Small intestine (tissue), 7 donors: ENCODE measurements around the gene TMTC3. TPM values are rescaled to one million over a fixed set of nuclear protein-coding genes. Genes with fewer than 3 reads are reported as not detected.
"Not testable (repeated sequence)": the region's sequence is repeated elsewhere in the genome, so short reads cannot be mapped to it uniquely, and the experiment has no call there.

Source experiments
- DNase-seq, 2 donors: peaks; one replicate each; pipeline versions ENCODE4 v3.0.0 to v3.0.0-alpha.2; 2013
- FAIRE-seq: peaks from 2 replicates; lab custom pipeline; 2012; peaks lifted over from hg19 to GRCh38; lab: Jason Lieb, UNC
- H3K27ac ChIP-seq, 3 donors: one replicate each; pipeline ENCODE4 v1.5.1; 2013; ENCODE audit warnings: low read length in 2 of 3, mild to moderate bottlenecking in 2 of 3, control low read depth in 1 of 3, inconsistent platforms in 1 of 3, low read depth in 1 of 3, moderate library complexity in 1 of 3
- H3K27me3 ChIP-seq, 3 donors: one replicate each; pipeline ENCODE4 v1.6.1; 2013; ENCODE audit warnings: low read length in 3 of 3, inconsistent platforms in 1 of 3; ENCODE audit not compliant: control insufficient read depth in 3 of 3, insufficient read depth in 3 of 3
- H3K36me3 ChIP-seq, 3 donors: one replicate each; pipeline ENCODE4 v1.6.1; 2013; ENCODE audit warnings: low read length in 3 of 3, inconsistent platforms in 1 of 3, low read depth in 1 of 3, mild to moderate bottlenecking in 1 of 3, moderate library complexity in 1 of 3; ENCODE audit not compliant: control insufficient read depth in 3 of 3, insufficient read depth in 2 of 3
- H3K4me1 ChIP-seq, 3 donors: one replicate each; pipeline ENCODE4 v1.6.1; 2013; ENCODE audit warnings: low read length in 2 of 3, inconsistent platforms in 1 of 3, low read depth in 1 of 3, mild to moderate bottlenecking in 1 of 3, moderate library complexity in 1 of 3; ENCODE audit not compliant: control insufficient read depth in 3 of 3, insufficient read depth in 2 of 3
- H3K4me3 ChIP-seq, 3 donors: one replicate each; pipeline ENCODE4 v1.5.1; 2013; ENCODE audit warnings: low read length in 3 of 3, control low read depth in 1 of 3, inconsistent platforms in 1 of 3, low read depth in 1 of 3, mild to moderate bottlenecking in 1 of 3, moderate library complexity in 1 of 3
- H3K9me3 ChIP-seq, 2 donors: one replicate each; pipeline ENCODE4 v1.6.1; 2013; ENCODE audit warnings: low read depth in 1 of 2, low read length in 1 of 2; ENCODE audit not compliant: control insufficient read depth in 2 of 2, insufficient read depth in 1 of 2
- WGBS, 3 donors: extraction: QIAGEN DNeasy Blood & Tissue Kit; methylation state at CpG; one replicate each; pipeline ENCODE4 v1.1.7; 2013; 5-methylcytosine and 5-hydroxymethylcytosine counted together
- polyA plus RNA-seq, 4 donors: library from polyadenylated mRNA; stranded (reverse) in 3 of 4; unstranded in 1 of 4; fragments of 200-250 nt in 3 of 4; fragments of 120-200 nt in 1 of 4; gene quantifications; one replicate each; pipeline versions ENCODE4 v1.2.1 to v1.2.3, GENCODE V29; 2013
- donor health status: healthy with polysubstance abuse.
- donor health status: control.
- donor health status: control.
- donor health status: Bipolar disorder and iron deficiency.
- donor health status: healthy.

Gene TMTC3
- polyA plus RNA-seq, 4 donors: 1.9 to 15.1 (median 3.3) TPM

- no peaks in the 10 kb centered on the region for H3K36me3 ChIP-seq
- DNase-seq (no peak), FAIRE-seq (no peak)
- H3K9me3 ChIP-seq: peaks cover 2 to 49% of the 10 kb centered on the region in 2 donors
- H3K27ac ChIP-seq: no peak overlapping the region
- no peaks in the 10 kb centered on the region for H3K27me3 ChIP-seq
- WGBS, 3 donors: 65 to 91% (median 81%) methylated on average over 4 of the region's 4 CpGs
- peaks cover 0 to 11% (median 0%) of the 10 kb centered on the region in 3 donors for H3K4me1 ChIP-seq
- no peak overlapping the region for H3K4me3 ChIP-seq
These were observed 66.0 kb downstream of the TMTC3 start for GRCh38 chr12:88207921-88208620.

- H3K4me1 ChIP-seq: peaks cover 0 to 11% (median 0%) of the 10 kb centered on the region in 3 donors
- WGBS, 3 donors: 72 to 78% (median 75%) methylated on average over 1 of the region's 1 CpG
- no peak for FAIRE-seq
- no peak overlapping the region for H3K4me3 ChIP-seq
- H3K27ac ChIP-seq: no peak overlapping the region
- H3K9me3 ChIP-seq: peaks cover 2 to 46% of the 10 kb centered on the region in 2 donors
- no peaks in the 10 kb centered on the region for H3K27me3 ChIP-seq
- no peak for DNase-seq
- no peaks in the 10 kb centered on the region for H3K36me3 ChIP-seq
These were observed 66.6 kb downstream of the TMTC3 start for GRCh38 chr12:88208661-88209060.

- H3K4me3 ChIP-seq, FAIRE-seq, H3K27ac ChIP-seq, DNase-seq, H3K36me3 ChIP-seq, H3K27me3 ChIP-seq: not testable (repeated sequence)
- H3K9me3 ChIP-seq: peaks cover 2 to 36% of the 10 kb centered on the region in 2 donors
- H3K4me1 ChIP-seq: peaks cover 0 to 11% (median 0%) of the 10 kb centered on the region in 3 donors
- 93 to 100% (median 100%) methylated on average over 1 of the region's 1 CpG for whole genome bisulfite sequencing, 3 donors
These were observed 68.2 kb downstream of the TMTC3 start for GRCh38 chr12:88210311-88210710.

- H3K9me3 ChIP-seq: peaks cover 0 to 5% of the 10 kb centered on the region in 2 donors
- DNase-seq (no peak), FAIRE-seq (no peak)
- H3K27me3 ChIP-seq: no peaks in the 10 kb centered on the region
- H3K4me1 ChIP-seq: no peaks in the 10 kb centered on the region
- H3K36me3 ChIP-seq: no peaks in the 10 kb centered on the region
- H3K27ac ChIP-seq: no peak overlapping the region
- no peak overlapping the region for H3K4me3 ChIP-seq
These were observed 76.2 kb downstream of the TMTC3 start for GRCh38 chr12:88218293-88218692.

GRCh38 chr12:88219861-88220260, 77.8 kb downstream of the TMTC3 start:
- FAIRE-seq: no peak
- Histone ChIP-seq H3K4me1 (no peaks in the 10 kb centered on the region), H3K27me3 (no peaks in the 10 kb centered on the region), H3K27ac (no peak overlapping the region), H3K4me3 (no peak overlapping the region), H3K36me3 (no peaks in the 10 kb centered on the region), H3K9me3 (peaks cover 0 to 5% of the 10 kb centered on the region in 2 donors)
- DNase-seq: no peak

- no peaks in the 10 kb centered on the region for H3K4me1 ChIP-seq
- peaks cover 0 to 3% of the 10 kb centered on the region in 2 donors for H3K9me3 ChIP-seq
- H3K4me3 ChIP-seq: no peak overlapping the region
- H3K27me3 ChIP-seq: no peaks in the 10 kb centered on the region
- no peak for FAIRE-seq
- H3K36me3 ChIP-seq: no peaks in the 10 kb centered on the region
- DNase-seq: no peak
- H3K27ac ChIP-seq: no peak overlapping the region
These were observed 81.4 kb downstream of the TMTC3 start for GRCh38 chr12:88223519-88223918.

GRCh38 chr12:88225776-88226175, 83.7 kb downstream of the TMTC3 start:
- no peak overlapping the region for H3K27ac ChIP-seq

GRCh38 chr12:88227263-88227662, 85.2 kb downstream of the TMTC3 start:
- Histone ChIP-seq H3K27me3 (no peaks in the 10 kb centered on the region), H3K27ac (no peak overlapping the region), H3K9me3 (peaks cover 0 to 1% of the 10 kb centered on the region in 2 donors), H3K36me3 (no peaks in the 10 kb centered on the region), H3K4me3 (no peak overlapping the region), H3K4me1 (no peaks in the 10 kb centered on the region)
- 72 to 79% (median 74%) methylated on average over 7 of the region's 7 CpGs for WGBS, 3 donors
- FAIRE-seq (no peak), DNase-seq (no peak)

More at GRCh38 chr12:88225776-88226175, 83.7 kb downstream of the TMTC3 start:
- Histone ChIP-seq H3K4me1 (no peaks in the 10 kb centered on the region), H3K4me3 (no peak overlapping the region), H3K36me3 (no peaks in the 10 kb centered on the region), H3K9me3 (peaks cover 0 to 3% of the 10 kb centered on the region in 2 donors), H3K27me3 (no peaks in the 10 kb centered on the region)
- FAIRE-seq (no peak), DNase-seq (no peak)

GRCh38 chr12:88227871-88228270, 85.8 kb downstream of the TMTC3 start:
- FAIRE-seq: no peak
- H3K4me3 ChIP-seq: no peak overlapping the region
- WGBS, 3 donors: 90 to 93% (median 91%) methylated on average over 12 of the region's 12 CpGs

More at GRCh38 chr12:88227871-88228270, 85.8 kb downstream of the TMTC3 start:
- Histone ChIP-seq H3K27me3 (no peaks in the 10 kb centered on the region), H3K9me3 (no peaks in the 10 kb centered on the region), H3K4me1 (no peaks in the 10 kb centered on the region), H3K36me3 (no peaks in the 10 kb centered on the region), H3K27ac (no peak overlapping the region)
- no peak for DNase-seq
